WTC11 (cell line): Measurements from ENCODE around the gene NTRK2. TPM values are rescaled to one million over a fixed set of nuclear protein-coding genes. Genes with fewer than 3 reads are reported as not detected.

Experiments used
- ATAC-seq: fragments of 200-7000 bp; cut with Tn5 transposase; 2 replicates; pipeline ENCODE4 v1.10.0; 2021; ENCODE audit warnings: mild to moderate bottlenecking, moderate library complexity
- CTCF ChIA-PET: fragments of 300-600 bp; sonication (Branson Sonifier 250); formaldehyde crosslinking; loops from one replicate; lab custom pipeline; 2021; ENCODE audit warnings: antibody characterized with exemption; lab: Charles Lee
- POLR2A ChIA-PET: fragments of 350-600 bp; sonication (Branson Sonifier 250); formaldehyde crosslinking; loops from one replicate; lab custom pipeline; 2021; ENCODE audit warnings: antibody characterized with exemption; lab: Charles Lee
- DNase-seq: peaks from one replicate; pipeline ENCODE4 v3.0.0; 2021; ENCODE audit warnings: low spot score
- H3K27ac Mint-ChIP-seq: 2 replicates; pipeline ENCODE4 v1.8.0; 2021; ENCODE audit warnings: mixed read lengths
- H3K27me3 Mint-ChIP-seq: 2 replicates; pipeline ENCODE4 v1.8.0; 2021; ENCODE audit warnings: low read depth, mild to moderate bottlenecking, moderate library complexity, mixed read lengths
- H3K36me3 Mint-ChIP-seq: 2 replicates; pipeline ENCODE4 v1.8.0; 2021; ENCODE audit warnings: mixed read lengths
- H3K4me1 Mint-ChIP-seq: 2 replicates; pipeline ENCODE4 v1.8.0; 2022; ENCODE audit warnings: mixed read lengths
- H3K4me3 Mint-ChIP-seq: 2 replicates; pipeline ENCODE4 v1.8.0; 2021; ENCODE audit warnings: mild to moderate bottlenecking, moderate library complexity, mixed read lengths
- H3K9me3 Mint-ChIP-seq: 2 replicates; pipeline ENCODE4 v1.8.0; 2021; ENCODE audit warnings: mixed read lengths
- ARID4B ChIP-seq: sonication (generic); formaldehyde crosslinking; IDR thresholded peaks from 2 replicates; pipeline ENCODE4 v1.8.0; 2023; ENCODE audit warnings: missing genetic modification reagents, mild to moderate bottlenecking, borderline replicate concordance
- ATF2 ChIP-seq: sonication (generic); formaldehyde crosslinking; IDR thresholded peaks from 2 replicates; pipeline ENCODE4 v1.8.1; 2022; ENCODE audit warnings: low read depth, missing genetic modification reagents, borderline replicate concordance
- CBFB ChIP-seq: sonication (generic); formaldehyde crosslinking; IDR thresholded peaks from 2 replicates; pipeline ENCODE4 v1.8.1; 2022; ENCODE audit warnings: mild to moderate bottlenecking, low read depth, missing genetic modification reagents
- CREM ChIP-seq: sonication (generic); formaldehyde crosslinking; IDR thresholded peaks from 2 replicates; pipeline ENCODE4 v1.8.1; 2022; ENCODE audit warnings: mild to moderate bottlenecking, missing genetic modification reagents, moderate library complexity
- CTCF ChIP-seq: fragments of 200-600 bp; IDR thresholded peaks from 2 replicates; pipeline ENCODE4 v1.8.0; 2022; ENCODE audit warnings: antibody characterized with exemption
- FOXP1 ChIP-seq: sonication (generic); formaldehyde crosslinking; IDR thresholded peaks from 2 replicates; pipeline ENCODE4 v1.8.0; 2022; ENCODE audit warnings: missing genetic modification reagents, mild to moderate bottlenecking, moderate library complexity, borderline replicate concordance
- GTF2I ChIP-seq: fragments of 250-450 bp; sonication (Bioruptor Pico); conservative IDR thresholded peaks from 2 replicates; pipeline ENCODE4 v1.4.0; 2021; ENCODE audit warnings: mild to moderate bottlenecking
- MXD4 ChIP-seq: fragments of 250-450 bp; sonication (Bioruptor Pico); IDR thresholded peaks from 2 replicates; pipeline ENCODE4 v1.8.0; 2021; ENCODE audit warnings: mild to moderate bottlenecking, moderate library complexity, borderline replicate concordance
- OVOL2 ChIP-seq: fragments of 250-450 bp; sonication (Bioruptor Pico); IDR thresholded peaks from 2 replicates; pipeline ENCODE4 v1.9.0; 2021; ENCODE audit warnings: mild to moderate bottlenecking, borderline replicate concordance
- PRRX2 ChIP-seq: fragments of 250-450 bp; sonication (Bioruptor Pico); IDR thresholded peaks from 2 replicates; pipeline ENCODE4 v1.8.0; 2021; ENCODE audit warnings: mild to moderate bottlenecking
- SOX15 ChIP-seq: fragments of 250-450 bp; sonication (Bioruptor Pico); IDR thresholded peaks from 2 replicates; pipeline ENCODE4 v1.9.0; 2021; ENCODE audit warnings: mild to moderate bottlenecking
- TCF7 ChIP-seq: sonication (generic); formaldehyde crosslinking; IDR thresholded peaks from 2 replicates; pipeline ENCODE4 v1.8.0; 2022; ENCODE audit warnings: mild to moderate bottlenecking, low read depth, missing genetic modification reagents, moderate library complexity
- TEAD1 ChIP-seq: sonication (generic); formaldehyde crosslinking; IDR thresholded peaks from 2 replicates; pipeline ENCODE4 v1.8.0; 2022; ENCODE audit warnings: mild to moderate bottlenecking, missing genetic modification reagents
- ZNF138 ChIP-seq: sonication (generic); formaldehyde crosslinking; conservative IDR thresholded peaks from 2 replicates; pipeline ENCODE4 v1.8.1; 2022; ENCODE audit warnings: mild to moderate bottlenecking, moderate library complexity, missing genetic modification reagents
- ZNF219 ChIP-seq: sonication (generic); formaldehyde crosslinking; IDR thresholded peaks from 2 replicates; pipeline ENCODE4 v1.8.0; 2023; ENCODE audit warnings: missing genetic modification reagents, mild to moderate bottlenecking, borderline replicate concordance
- ZNF263 ChIP-seq: sonication (generic); formaldehyde crosslinking; IDR thresholded peaks from 2 replicates; pipeline ENCODE4 v1.8.1; 2022; ENCODE audit warnings: low read depth, mild to moderate bottlenecking, moderate library complexity, missing genetic modification reagents
- ZNF317 ChIP-seq: sonication (generic); formaldehyde crosslinking; IDR thresholded peaks from 2 replicates; pipeline ENCODE4 v1.8.1; 2023; ENCODE audit warnings: low read depth, mild to moderate bottlenecking, moderate library complexity, missing genetic modification reagents, borderline replicate concordance
- total RNA-seq: library from RNA; stranded (reverse); gene quantifications from 3 replicates; pipeline ENCODE4 v1.2.3, GENCODE V29; 2021

NTRK2 gene
- total RNA-seq, 1 experiment from 2014 or later, result 0.02 TPM

- POLR2A ChIA-PET, result no interaction called here
- H3K27me3 Mint-ChIP-seq, result peaks cover 3% of the 10 kb centered on the region
- H3K4me3 Mint-ChIP-seq, result no peak overlapping the region
- CTCF ChIA-PET, result no interaction called here
- H3K27ac Mint-ChIP-seq, result no peak overlapping the region
- no peak for ATAC-seq
- TF ChIP-seq CTCF (no peak), ZNF219 (CRISPR knock-in tag) (no peak), ZNF138 (no peak)
- TF ChIP-seq, all 79 proteins: peak for 0
- Mint-ChIP-seq H3K4me1 (peaks cover 16% of the 10 kb centered on the region), H3K9me3 (no peaks in the 10 kb centered on the region), H3K36me3 (no peaks in the 10 kb centered on the region)
- no peak for DNase-seq
Measured at GRCh38 chr9:84821431-84821830, 151.9 kb downstream of the NTRK2 start.

GRCh38 chr9:84822589-84823233, 153.2 kb downstream of the NTRK2 start:
- no peak overlapping the region for H3K27ac Mint-ChIP-seq
- H3K36me3 Mint-ChIP-seq, result no peaks in the 10 kb centered on the region
- ATAC-seq, result no peak
- ChIA-PET CTCF (no interaction called here), POLR2A (no interaction called here)
- peaks cover 16% of the 10 kb centered on the region for H3K4me1 Mint-ChIP-seq
- H3K4me3 Mint-ChIP-seq, result no peak overlapping the region
- no peak for DNase-seq
- no peaks in the 10 kb centered on the region for H3K9me3 Mint-ChIP-seq
- TF ChIP-seq SOX15 (CRISPR knock-in tag) (no peak), OVOL2 (no peak)
- peaks cover 3% of the 10 kb centered on the region for H3K27me3 Mint-ChIP-seq

- no peak overlapping the region for H3K4me3 Mint-ChIP-seq
- H3K27me3 Mint-ChIP-seq, result peaks cover 3% of the 10 kb centered on the region
- ChIA-PET CTCF (no interaction called here), POLR2A (no interaction called here)
- DNase-seq, result no peak
- no peaks in the 10 kb centered on the region for H3K9me3 Mint-ChIP-seq
- peaks cover 13% of the 10 kb centered on the region for H3K4me1 Mint-ChIP-seq
- TF ChIP-seq ZNF263, result no peak
- no peak for TF ChIP-seq TCF7
- TF ChIP-seq CBFB (CRISPR knock-in tag), result no peak
- TF ChIP-seq ARID4B (CRISPR knock-in tag), result no peak
- no peak for TF ChIP-seq ZNF317 (CRISPR knock-in tag)
- TF ChIP-seq TEAD1, result no peak
- no peak for TF ChIP-seq ATF2 (CRISPR knock-in tag)
- no peak for TF ChIP-seq FOXP1
- TF ChIP-seq MXD4 (CRISPR knock-in tag), result no peak
- no peak for TF ChIP-seq CREM (CRISPR knock-in tag)
- no peak for TF ChIP-seq PRRX2 (CRISPR knock-in tag)
- TF ChIP-seq GTF2I (CRISPR knock-in tag), result no peak
- TF ChIP-seq OVOL2, result no peak
- no peak overlapping the region for H3K27ac Mint-ChIP-seq
- ATAC-seq, result no peak
- no peaks in the 10 kb centered on the region for H3K36me3 Mint-ChIP-seq
Measured at GRCh38 chr9:84823421-84824271, 154.1 kb downstream of the NTRK2 start.
